SK-N-MC (cell line): Measurements from ENCODE around the gene TMEM147.

Experiments used
- EZH2 ChIP-seq: fragments of 200-600 bp; sonication (generic); IDR thresholded peaks from one replicate; pipeline ENCODE4 v1.6.1; 2017; ENCODE audit warnings: antibody characterized with exemption
- FOXP2 ChIP-seq: optimal IDR thresholded peaks from 2 replicates; pipeline ENCODE3; 2011; ENCODE audit warnings: mild to moderate bottlenecking, moderate library complexity; ENCODE audit not compliant: insufficient read depth; ENCODE audit errors: extremely low read length, control extremely low read depth
- POLR2AphosphoS5 ChIP-seq: IDR thresholded peaks from 2 replicates; pipeline ENCODE4 v1.6.1; 2012; ENCODE audit warnings: mild to moderate bottlenecking, low read depth, low read length, borderline replicate concordance

DNA sequence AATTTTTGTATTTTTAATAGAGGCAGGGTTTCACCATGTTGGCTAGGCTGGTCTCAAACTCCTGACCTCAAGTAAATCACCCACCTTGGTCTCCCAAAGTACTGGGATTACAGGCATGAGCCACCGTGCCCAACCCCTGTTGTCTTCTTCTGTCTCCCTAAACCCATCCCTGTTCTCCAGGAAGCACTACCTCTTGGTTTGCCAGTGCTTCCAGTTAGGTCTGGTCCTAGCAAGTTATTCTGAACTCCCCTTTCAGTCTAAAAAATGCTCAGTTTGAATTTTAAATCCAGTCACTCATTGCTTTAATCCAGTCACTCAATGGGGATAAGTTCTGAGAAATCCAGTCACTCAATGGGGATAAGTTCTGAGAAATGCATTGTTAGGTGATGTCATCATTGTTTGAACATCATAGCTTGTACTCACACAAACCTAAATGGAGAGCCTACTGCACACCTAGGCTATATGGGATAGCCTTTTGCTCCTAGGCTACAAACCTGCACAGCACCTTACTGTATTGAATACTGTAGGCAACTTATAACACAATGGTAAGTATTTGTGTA, 26.1 kb downstream of the TMEM147 start:
- TF ChIP-seq POLR2AphosphoS5 (no peak), EZH2 (no peak), FOXP2 (no peak)
